Smooth muscle cell (in vitro differentiated cells): ENCODE data around the gene VSX1. TPM values are rescaled to one million over a fixed set of nuclear protein-coding genes. Genes with fewer than 3 reads are reported as not detected.

Experiments
- DNase-seq: peaks from one replicate; lab custom pipeline; 2025; ENCODE audit not compliant: unreplicated experiment; lab: John Stamatoyannopoulos, UW
- H2AFZ ChIP-seq: fragments of 200-600 bp; sonication (generic); 2 replicates; pipeline ENCODE4 v1.6.0; 2016; ENCODE audit warnings: antibody characterized with exemption, low read depth, mild to moderate bottlenecking
- H3F3A ChIP-seq: fragments of 200-600 bp; sonication (generic); 2 replicates; pipeline ENCODE4 v1.6.0; 2017; ENCODE audit warnings: antibody characterized with exemption, low read depth
- H3K27ac ChIP-seq: fragments of 200-600 bp; sonication (generic); 2 replicates; pipeline ENCODE4 v1.5.1; 2016; ENCODE audit warnings: low read depth, mild to moderate bottlenecking
- H3K27me3 ChIP-seq: fragments of 200-600 bp; sonication (generic); 2 replicates; pipeline ENCODE4 v1.6.1; 2016; ENCODE audit warnings: low read depth, mild to moderate bottlenecking
- H3K36me3 ChIP-seq: fragments of 200-600 bp; sonication (generic); 2 replicates; pipeline ENCODE4 v1.5.1; 2016; ENCODE audit warnings: low read depth
- H3K4me1 ChIP-seq: fragments of 200-600 bp; sonication (generic); 2 replicates; pipeline ENCODE4 v1.5.1; 2016; ENCODE audit warnings: low read depth
- H3K4me2 ChIP-seq: fragments of 200-600 bp; sonication (generic); 2 replicates; pipeline ENCODE4 v1.6.0; 2016; ENCODE audit warnings: mild to moderate bottlenecking
- H3K4me3 ChIP-seq: fragments of 200-600 bp; sonication (generic); 2 replicates; pipeline ENCODE4 v1.5.1; 2016; ENCODE audit warnings: mild to moderate bottlenecking
- H3K79me2 ChIP-seq: fragments of 200-600 bp; sonication (generic); 2 replicates; pipeline ENCODE4 v1.6.0; 2016; ENCODE audit warnings: low read depth, mild to moderate bottlenecking
- H3K9ac ChIP-seq: fragments of 200-600 bp; sonication (generic); 2 replicates; pipeline ENCODE4 v1.6.0; 2016; ENCODE audit warnings: low read depth
- H3K9me3 ChIP-seq: fragments of 200-600 bp; sonication (generic); replicated peaks from 2 replicates; pipeline ENCODE4 v1.5.1; 2016; ENCODE audit warnings: low read depth
- H4K20me1 ChIP-seq: fragments of 200-600 bp; sonication (generic); 2 replicates; pipeline ENCODE4 v1.6.0; 2016; ENCODE audit warnings: low read depth
- CTCF ChIP-seq: fragments of 200-600 bp; sonication (generic); IDR thresholded peaks from 2 replicates; pipeline ENCODE4 v1.5.1; 2017; ENCODE audit warnings: borderline replicate concordance, mild to moderate bottlenecking, antibody characterized with exemption; ENCODE audit not compliant: insufficient read depth, poor library complexity, severe bottlenecking
- WGBS: methylation state at CpG from one replicate; pipeline ENCODE4 v1.1.7; 2016; ENCODE audit warnings: low lambda C conversion rate; 5-methylcytosine and 5-hydroxymethylcytosine counted together
- polyA plus RNA-seq: library from polyadenylated mRNA; unstranded; fragments of >200 nt; fragmentation: Nextera tagmentation; extraction: Ambion mirVana; gene quantifications from 2 replicates; pipeline ENCODE4 v1.2.1, GENCODE V29; 2016
- total RNA-seq: library from RNA; depleted of rRNA; stranded (reverse); fragments of >200 nt; gene quantifications from 2 replicates; pipeline ENCODE4 v1.2.3, GENCODE V29; 2014

Gene VSX1
- total and polyA plus RNA-seq, 2 experiments from 2014 or later = not detected

- Histone ChIP-seq H3K27me3 (peaks cover 81% of the 10 kb centered on the region), H3K4me2 (peak overlapping the region; percentile 96), H3K36me3 (no peaks in the 10 kb centered on the region), H3K9me3 (no peaks in the 10 kb centered on the region), H3K27ac (no peak overlapping the region), H3K9ac (no peak overlapping the region), H3K4me1 (peaks cover 10% of the 10 kb centered on the region), H3F3A (no peaks in the 10 kb centered on the region), H4K20me1 (no peaks in the 10 kb centered on the region), H3K79me2 (no peaks in the 10 kb centered on the region), H2AFZ (peak overlapping the region; percentile 79), H3K4me3 (peak overlapping the region; percentile 70)
- peak; percentile 23 for DNase-seq
- WGBS = 2% methylated on average over 84 of the region's 86 CpGs
- TF ChIP-seq CTCF = no peak
These were observed 24.5 kb downstream of the VSX1 start for GRCh38 chr20:25057234-25058050.

GRCh38 chr20:25056690-25057233 lies 25.2 kb downstream of the VSX1 start:
- DNase-seq = no peak

GRCh38 chr20:25055711-25056495 lies 26.0 kb downstream of the VSX1 start:
- no peaks in the 10 kb centered on the region for H3F3A ChIP-seq
- H3K9me3 ChIP-seq = no peaks in the 10 kb centered on the region
- H3K36me3 ChIP-seq = no peaks in the 10 kb centered on the region
- peaks cover 10% of the 10 kb centered on the region for H3K4me1 ChIP-seq
- H3K4me3 ChIP-seq = peak overlapping the region; percentile 70
- H3K27me3 ChIP-seq = peaks cover 71% of the 10 kb centered on the region
- 87% methylated on average over 8 of the region's 8 CpGs for WGBS
- H4K20me1 ChIP-seq = no peaks in the 10 kb centered on the region
- H3K27ac ChIP-seq = no peak overlapping the region
- DNase-seq = no peak
- no peak overlapping the region for H3K9ac ChIP-seq
- H3K4me2 ChIP-seq = no peak overlapping the region
- TF ChIP-seq CTCF = no peak
- no peak overlapping the region for H2AFZ ChIP-seq
- no peaks in the 10 kb centered on the region for H3K79me2 ChIP-seq

More at GRCh38 chr20:25056690-25057233, 25.2 kb downstream of the VSX1 start:
- Histone ChIP-seq H3K4me2 (peak overlapping the region; percentile 96), H3K4me3 (peak overlapping the region; percentile 70), H3K27ac (no peak overlapping the region), H4K20me1 (no peaks in the 10 kb centered on the region), H3K36me3 (no peaks in the 10 kb centered on the region), H3K9ac (no peak overlapping the region), H3K4me1 (peaks cover 10% of the 10 kb centered on the region), H3K79me2 (no peaks in the 10 kb centered on the region), H3K27me3 (peaks cover 76% of the 10 kb centered on the region), H3K9me3 (no peaks in the 10 kb centered on the region), H3F3A (no peaks in the 10 kb centered on the region), H2AFZ (peak overlapping the region; percentile 79)
- WGBS = 41% methylated on average over 24 of the region's 24 CpGs
- TF ChIP-seq CTCF = no peak
